ENCODE results near the gene ZCCHC3. TPM values are rescaled to one million over a fixed set of nuclear protein-coding genes. Genes with fewer than 3 reads are reported as not detected.

ZCCHC3 gene
- total RNA-seq, 2 donors from 2014 or later = 13.7 to 15.6 TPM

GRCh38 chr20:270517-270916 lies 26.9 kb upstream of the ZCCHC3 start:
- Histone ChIP-seq H3K4me3 (no peak overlapping the region), H3K9me3 (no peaks in the 10 kb centered on the region), H3K4me1 (no peaks in the 10 kb centered on the region), H3K27me3 (no peaks in the 10 kb centered on the region), H3K36me3 (no peaks in the 10 kb centered on the region), H3K9ac (ENCODE audit: low read depth in 2 of 2, low read length in 2 of 2) (no peak overlapping the region), H3K27ac (no peak overlapping the region)
- TF ChIP-seq CTCF (IDR thresholded peaks at IDR 0.05) = no peak
- intact Hi-C loops (cut with DNase I) = loop anchor here (10.0 kb wide), 2 partner anchors 54 to 56 kb away; partner anchors contain the start of gene SOX12
- no peak for DNase-seq

- no peak overlapping the region for H3K4me3 ChIP-seq
- no peaks in the 10 kb centered on the region for H3K36me3 ChIP-seq
- TF ChIP-seq CTCF (IDR thresholded peaks at IDR 0.05) = no peak
- intact Hi-C loops (cut with DNase I) = loop anchor here (10.0 kb wide), 2 partner anchors 54 to 56 kb away; partner anchors contain the start of gene SOX12
- no peak overlapping the region for H3K27ac ChIP-seq
- DNase-seq = no peak
- H3K9me3 ChIP-seq = no peaks in the 10 kb centered on the region
- H3K4me1 ChIP-seq = no peaks in the 10 kb centered on the region
- H3K9ac ChIP-seq (ENCODE audit: low read depth in 2 of 2, low read length in 2 of 2) = no peak overlapping the region
- no peaks in the 10 kb centered on the region for H3K27me3 ChIP-seq
Observed at GRCh38 chr20:271069-271468, 26.3 kb upstream of the ZCCHC3 start.

- no peaks in the 10 kb centered on the region for H3K36me3 ChIP-seq
- no peak for TF ChIP-seq CTCF (IDR thresholded peaks at IDR 0.05)
- no peak overlapping the region for H3K4me3 ChIP-seq
- intact Hi-C loops (cut with DNase I) = loop anchor here (10.0 kb wide), 2 partner anchors 53 to 57 kb away; partner anchors contain the start of gene SOX12
- no peak overlapping the region for H3K9ac ChIP-seq (ENCODE audit: low read depth in 2 of 2, low read length in 2 of 2)
- DNase-seq = no peak
- no peak overlapping the region for H3K27ac ChIP-seq
- H3K9me3 ChIP-seq = no peaks in the 10 kb centered on the region
- H3K4me1 ChIP-seq = no peaks in the 10 kb centered on the region
- H3K27me3 ChIP-seq = no peaks in the 10 kb centered on the region
Observed at GRCh38 chr20:271528-271927, 25.8 kb upstream of the ZCCHC3 start.

- H3K4me3 ChIP-seq = no peak overlapping the region
- DNase-seq = no peak
- no peak overlapping the region for H3K9ac ChIP-seq (ENCODE audit: low read depth in 2 of 2, low read length in 2 of 2)
- no peaks in the 10 kb centered on the region for H3K27me3 ChIP-seq
- no peaks in the 10 kb centered on the region for H3K9me3 ChIP-seq
- no peak for TF ChIP-seq CTCF (IDR thresholded peaks at IDR 0.05)
- intact Hi-C loops (cut with DNase I) = loop anchor here (10.0 kb wide), 2 partner anchors 52 to 58 kb away; partner anchors contain the start of gene SOX12
- H3K36me3 ChIP-seq = no peaks in the 10 kb centered on the region
- H3K4me1 ChIP-seq = no peaks in the 10 kb centered on the region
- H3K27ac ChIP-seq = no peak overlapping the region
Observed at GRCh38 chr20:272718-273117, 24.7 kb upstream of the ZCCHC3 start.

GRCh38 chr20:273884-274283 lies 23.5 kb upstream of the ZCCHC3 start:
- no peak overlapping the region for H3K27ac ChIP-seq
- TF ChIP-seq CTCF (IDR thresholded peaks at IDR 0.05) = no peak
- H3K9ac ChIP-seq (ENCODE audit: low read depth in 2 of 2, low read length in 2 of 2) = no peak overlapping the region
- H3K36me3 ChIP-seq = no peaks in the 10 kb centered on the region
- H3K27me3 ChIP-seq = no peaks in the 10 kb centered on the region
- no peaks in the 10 kb centered on the region for H3K4me1 ChIP-seq
- no peak for DNase-seq
- no peak overlapping the region for H3K4me3 ChIP-seq
- no peaks in the 10 kb centered on the region for H3K9me3 ChIP-seq
- intact Hi-C loops (cut with DNase I) = loop anchor here (10.0 kb wide), 2 partner anchors 51 to 59 kb away; partner anchors contain the start of gene SOX12

Data from colonic mucosa (tissue), 4 donors.